HepG2 (cell line): Measurements from ENCODE around the gene CSK. TPM values are rescaled to one million over a fixed set of nuclear protein-coding genes. Genes with fewer than 3 reads are reported as not detected.
A peak's percentile ranks its signal among the peaks of the same experiment; 100 is the strongest.

Experiments used
- ATAC-seq: fragments of 200-7000 bp; cut with Tn5 transposase; 3 replicates; pipeline ENCODE4 v1.9.1; 2020; ENCODE audit warnings: mild to moderate bottlenecking, moderate library complexity
- BruUV-seq: library from RNA; stranded (reverse); fragments of 400-500 nt; replicated peaks from 2 replicates; lab custom pipeline; 2021; lab: Mats Ljungman, UMichigan
- CTCF ChIA-PET: fragments of 300-600 bp; formaldehyde crosslinking; extraction: SDS; loops from one replicate; lab custom pipeline; 2021; ENCODE audit warnings: low total read pairs, inconsistent platforms, low intra/inter-chr PET ratio; lab: Yijun Ruan, JAX
- POLR2A ChIA-PET: fragments of 350-600 bp; sonication (Branson Sonifier 250); formaldehyde crosslinking; loops from one replicate; lab custom pipeline; 2020; ENCODE audit warnings: antibody characterized with exemption, inconsistent platforms; lab: Yijun Ruan, JAX
- DNase-seq: peaks from one replicate; pipeline ENCODE4 v3.0.0-alpha.2; 2015; ENCODE audit warnings: low spot score
- FAIRE-seq: peaks from 3 replicates; lab custom pipeline; 2011; peaks lifted over from hg19 to GRCh38; lab: Jason Lieb, UNC
- H2AFZ ChIP-seq: one replicate; pipeline ENCODE4 v1.6.1; 2011; ENCODE audit warnings: low read length, inconsistent platforms
- H3K27ac ChIP-seq: fragments of 300-600 bp; 3 replicates; pipeline ENCODE4 v1.8.0; 2011; ENCODE audit warnings: mixed run types, mild to moderate bottlenecking, mixed read lengths, low read length, inconsistent platforms; ENCODE audit not compliant: insufficient read depth; ENCODE audit errors: extremely low read length
- H3K27me3 ChIP-seq, 2 experiments: fragments of 200-600 bp in 1 of 2; 2 replicates in 1 of 2; 3 replicates in 1 of 2; pipeline versions ENCODE4 v1.6.0 to v1.8.0; 2011; ENCODE audit warnings: low read length in 2 of 2, mild to moderate bottlenecking in 2 of 2, moderate library complexity in 2 of 2, inconsistent platforms in 1 of 2; ENCODE audit not compliant: insufficient read depth in 2 of 2, control insufficient read depth in 1 of 2
- H3K36me3 ChIP-seq, 2 experiments: fragments of 200-600 bp in 1 of 2; replicated peaks in 1 of 2; 2 replicates in 1 of 2; 3 replicates in 1 of 2; pipeline versions ENCODE4 v1.5.1 to v1.8.0; 2011; ENCODE audit warnings: low read length in 2 of 2, inconsistent platforms in 1 of 2; ENCODE audit not compliant: insufficient read depth in 2 of 2, control insufficient read depth in 1 of 2
- H3K4me1 ChIP-seq: 2 replicates; pipeline ENCODE4 v1.5.1; 2012; ENCODE audit warnings: low read length, inconsistent platforms; ENCODE audit not compliant: insufficient read depth
- H3K4me2 ChIP-seq: 2 replicates; pipeline ENCODE4 v1.6.0; 2011; ENCODE audit warnings: low read depth, low read length, inconsistent platforms
- H3K4me3 ChIP-seq, 3 experiments: fragments of 200-600 bp in 1 of 3; sonication (generic), shearing (Covaris generic) in 1 of 3; replicated peaks in 1 of 3; 2 replicates each; pipeline ENCODE4 v1.5.1; 2011 to 2016; ENCODE audit warnings: low read length in 3 of 3, inconsistent platforms in 2 of 3, low read depth in 2 of 3, mild to moderate bottlenecking in 2 of 3, control low read depth in 1 of 3, mixed read lengths in 1 of 3; ENCODE audit not compliant: insufficient read depth in 1 of 3
- H3K79me2 ChIP-seq: one replicate; pipeline ENCODE4 v1.6.1; 2011; ENCODE audit warnings: low read length, inconsistent platforms; ENCODE audit not compliant: insufficient read depth
- H3K9ac ChIP-seq: 2 replicates; pipeline ENCODE4 v1.6.0; 2011; ENCODE audit warnings: mild to moderate bottlenecking, low read depth, low read length, inconsistent platforms; ENCODE audit not compliant: insufficient read depth
- H3K9me3 ChIP-seq: 2 replicates; pipeline ENCODE4 v1.5.1; 2012; ENCODE audit warnings: mild to moderate bottlenecking, low read length
- H4K20me1 ChIP-seq: 2 replicates; pipeline ENCODE4 v1.6.0; 2011; ENCODE audit warnings: inconsistent platforms, mild to moderate bottlenecking, low read length, moderate library complexity; ENCODE audit not compliant: insufficient read depth
- HDAC6 ChIP-seq: fragments of 200-600 bp; sonication (generic); IDR thresholded peaks from 2 replicates; pipeline ENCODE4 v1.7.0; 2017; ENCODE audit warnings: mild to moderate bottlenecking, antibody characterized with exemption, low read length, low read depth
- STAG1 ChIP-seq: sonication (generic); formaldehyde crosslinking; IDR thresholded peaks from 2 replicates; pipeline ENCODE4 v1.4.0; 2020; ENCODE audit warnings: missing genetic modification reagents
- ZFP90 ChIP-seq: sonication (generic); formaldehyde crosslinking; IDR thresholded peaks from 2 replicates; pipeline ENCODE4 v1.8.0; 2022; ENCODE audit warnings: missing genetic modification reagents, mild to moderate bottlenecking, inconsistent platforms, borderline replicate concordance
- ZNF629 ChIP-seq: sonication (generic); formaldehyde crosslinking; conservative IDR thresholded peaks from 2 replicates; pipeline ENCODE4 v1.5.0; 2020; ENCODE audit warnings: missing genetic modification reagents
- WGBS: methylation state at CpG from one replicate; pipeline ENCODE4 v1.1.6; 2017; ENCODE audit warnings: low lambda C conversion rate; 5-methylcytosine and 5-hydroxymethylcytosine counted together
- in situ Hi-C: cut with HindIII; loops from 2 replicates; pipeline ENCODE4 v1.10.0; 2017; ENCODE audit warnings: low pct_unique_long_range_greater_than_20kb; ENCODE audit not compliant: extremely low pct_ligation_motif_present
- intact Hi-C: fragments of 100-400 bp; cut with micrococcal nuclease; formaldehyde crosslinking; loops from one replicate; pipeline ENCODE4 v1.10.0; 2022; ENCODE audit not compliant: unreplicated experiment
- polyA plus RNA-seq, 8 experiments: library from polyadenylated mRNA; depleted of rRNA in 3 of 8; stranded (reverse) in 7 of 8; unstranded in 1 of 8; fragments of >200 nt; fragmentation: Illumina TruSeq in 4 of 8; extraction: Trizol in 4 of 8; gene quantifications; 2 replicates each; pipeline versions ENCODE4 v1.2.1 to v1.2.3, GENCODE V29; 2011 to 2016; ENCODE audit warnings: low read depth in 4 of 8, missing spikeins in 1 of 8, mixed read lengths in 1 of 8; ENCODE audit not compliant: insufficient read depth in 1 of 8
- total RNA-seq, 5 experiments: library from RNA; depleted of rRNA; stranded (reverse); fragments of >200 nt; fragmentation: Illumina TruSeq; extraction: Trizol; gene quantifications; 2 replicates each; pipeline ENCODE4 v1.2.3, GENCODE V29; 2016; ENCODE audit warnings: low read depth in 1 of 5
- TF ChIP-seq, protein P1 (sequence below): sonication (generic); formaldehyde crosslinking; IDR thresholded peaks from 2 replicates; pipeline ENCODE4 v1.5.0; 2020; ENCODE audit warnings: mild to moderate bottlenecking, missing genetic modification reagents, moderate library complexity
- TF ChIP-seq, protein P2 (sequence below): sonication (generic); formaldehyde crosslinking; IDR thresholded peaks from 2 replicates; pipeline ENCODE4 v1.8.1; 2022; ENCODE audit warnings: low read depth, mild to moderate bottlenecking, missing genetic modification reagents

CSK gene
- total and polyA plus RNA-seq, 2 of the 13 experiments (the other 11 are each of a cell fraction or from before 2014, with no cell fraction given), result 12.5 to 21.3 TPM

DNA sequence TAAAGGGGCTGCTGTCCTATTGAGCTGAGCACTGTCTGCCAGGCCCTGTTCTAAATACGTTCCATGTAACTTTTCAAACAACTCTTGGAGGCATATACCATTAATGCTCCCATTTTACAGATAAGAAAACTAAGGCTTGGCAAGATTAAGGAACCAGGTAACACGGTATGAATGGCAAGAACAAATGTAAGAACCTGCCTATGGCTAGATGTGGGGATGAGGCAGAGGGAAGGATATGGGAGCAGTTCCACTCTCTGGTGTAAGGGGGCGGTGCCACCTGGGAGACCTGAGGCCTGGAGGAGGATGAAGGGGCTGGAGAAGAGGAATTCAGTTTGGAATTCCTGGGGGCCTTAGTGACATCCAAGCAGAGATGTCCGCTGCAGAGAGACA is 27.0 kb downstream of the CSK start:
- no peaks in the 10 kb centered on the region for H3K79me2 ChIP-seq
- no peak for TF ChIP-seq HDAC6
- peak; percentile 31; the same call in 1 of the 2 replicates for TF ChIP-seq STAG1 (CRISPR knock-in tag)
- TF ChIP-seq, protein P1, sequence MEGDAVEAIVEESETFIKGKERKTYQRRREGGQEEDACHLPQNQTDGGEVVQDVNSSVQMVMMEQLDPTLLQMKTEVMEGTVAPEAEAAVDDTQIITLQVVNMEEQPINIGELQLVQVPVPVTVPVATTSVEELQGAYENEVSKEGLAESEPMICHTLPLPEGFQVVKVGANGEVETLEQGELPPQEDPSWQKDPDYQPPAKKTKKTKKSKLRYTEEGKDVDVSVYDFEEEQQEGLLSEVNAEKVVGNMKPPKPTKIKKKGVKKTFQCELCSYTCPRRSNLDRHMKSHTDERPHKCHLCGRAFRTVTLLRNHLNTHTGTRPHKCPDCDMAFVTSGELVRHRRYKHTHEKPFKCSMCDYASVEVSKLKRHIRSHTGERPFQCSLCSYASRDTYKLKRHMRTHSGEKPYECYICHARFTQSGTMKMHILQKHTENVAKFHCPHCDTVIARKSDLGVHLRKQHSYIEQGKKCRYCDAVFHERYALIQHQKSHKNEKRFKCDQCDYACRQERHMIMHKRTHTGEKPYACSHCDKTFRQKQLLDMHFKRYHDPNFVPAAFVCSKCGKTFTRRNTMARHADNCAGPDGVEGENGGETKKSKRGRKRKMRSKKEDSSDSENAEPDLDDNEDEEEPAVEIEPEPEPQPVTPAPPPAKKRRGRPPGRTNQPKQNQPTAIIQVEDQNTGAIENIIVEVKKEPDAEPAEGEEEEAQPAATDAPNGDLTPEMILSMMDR (CRISPR knock-in tag), result peak; percentile 25; the same call in 1 of the 2 replicates
- TF ChIP-seq ZFP90, result no peak
- TF ChIP-seq ZNF629 (CRISPR knock-in tag), result peak; percentile 78
- TF ChIP-seq, all 625 proteins: peak for 3
- H3K9me3 ChIP-seq, result no peaks in the 10 kb centered on the region
- no peak overlapping the region for H3K27ac ChIP-seq
- no peaks in the 10 kb centered on the region; a peak in 3 of 5 replicates for H3K36me3 ChIP-seq
- no peak overlapping the region for H3K4me3 ChIP-seq
- ATAC-seq (peak; percentile 78), DNase-seq (no peak), FAIRE-seq (no peak)
- H3K4me2 ChIP-seq, result peak overlapping the region; percentile 53; the same call in 1 of the 2 replicates
- intact Hi-C loops, result no loop called here
- CTCF ChIA-PET, result no interaction called here
- no TSS peak for BruUV-seq
- 31% methylated on average over 4 of the region's 4 CpGs for WGBS
- peaks cover 10% of the 10 kb centered on the region for H3K4me1 ChIP-seq
- H3K27me3 ChIP-seq, result peaks cover 0 to 8% of the 10 kb centered on the region in 2 experiments; a peak in 2 of 5 replicates
- POLR2A ChIA-PET, result no interaction called here
- no peak overlapping the region for H3K9ac ChIP-seq
- no peaks in the 10 kb centered on the region for H4K20me1 ChIP-seq
- in situ Hi-C loops, result no loop called here
- H2AFZ ChIP-seq, result no peak overlapping the region

DNA sequence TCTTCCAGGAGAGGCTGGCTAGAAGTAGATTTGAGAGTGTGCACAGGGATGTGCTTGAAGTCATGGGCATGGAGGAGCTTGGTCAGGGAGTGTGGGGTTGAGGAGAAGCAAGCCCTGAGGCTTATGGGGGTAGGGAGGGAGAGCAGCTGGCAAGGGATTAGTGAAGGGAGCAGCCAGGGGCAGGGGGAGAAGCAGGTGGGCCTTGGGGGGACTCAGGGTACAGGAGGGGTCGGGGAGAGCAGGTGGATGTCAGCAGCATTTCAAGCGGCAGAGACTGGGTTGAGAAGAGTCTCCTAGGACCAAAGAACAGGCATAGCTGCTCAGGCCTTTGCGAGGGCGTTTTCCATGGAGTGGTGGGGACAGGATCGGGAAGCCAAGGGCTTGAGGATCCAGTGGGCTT is 27.4 kb downstream of the CSK start:
- in situ Hi-C loops, result no loop called here
- Histone ChIP-seq H3K27me3 (peaks cover 0 to 8% of the 10 kb centered on the region in 2 experiments; a peak in 2 of 5 replicates), H3K36me3 (no peaks in the 10 kb centered on the region; a peak in 1 of 5 replicates), H3K79me2 (no peaks in the 10 kb centered on the region), H3K4me1 (peaks cover 10% of the 10 kb centered on the region), H4K20me1 (no peaks in the 10 kb centered on the region), H3K9ac (no peak overlapping the region), H3K4me3 (no peak overlapping the region), H3K4me2 (no peak overlapping the region), H3K27ac (no peak overlapping the region), H3K9me3 (no peaks in the 10 kb centered on the region), H2AFZ (no peak overlapping the region)
- FAIRE-seq (no peak), ATAC-seq (peak; percentile 13), DNase-seq (no peak)
- 14% methylated on average over 5 of the region's 5 CpGs for WGBS
- BruUV-seq, result no TSS peak
- TF ChIP-seq, protein P2, sequence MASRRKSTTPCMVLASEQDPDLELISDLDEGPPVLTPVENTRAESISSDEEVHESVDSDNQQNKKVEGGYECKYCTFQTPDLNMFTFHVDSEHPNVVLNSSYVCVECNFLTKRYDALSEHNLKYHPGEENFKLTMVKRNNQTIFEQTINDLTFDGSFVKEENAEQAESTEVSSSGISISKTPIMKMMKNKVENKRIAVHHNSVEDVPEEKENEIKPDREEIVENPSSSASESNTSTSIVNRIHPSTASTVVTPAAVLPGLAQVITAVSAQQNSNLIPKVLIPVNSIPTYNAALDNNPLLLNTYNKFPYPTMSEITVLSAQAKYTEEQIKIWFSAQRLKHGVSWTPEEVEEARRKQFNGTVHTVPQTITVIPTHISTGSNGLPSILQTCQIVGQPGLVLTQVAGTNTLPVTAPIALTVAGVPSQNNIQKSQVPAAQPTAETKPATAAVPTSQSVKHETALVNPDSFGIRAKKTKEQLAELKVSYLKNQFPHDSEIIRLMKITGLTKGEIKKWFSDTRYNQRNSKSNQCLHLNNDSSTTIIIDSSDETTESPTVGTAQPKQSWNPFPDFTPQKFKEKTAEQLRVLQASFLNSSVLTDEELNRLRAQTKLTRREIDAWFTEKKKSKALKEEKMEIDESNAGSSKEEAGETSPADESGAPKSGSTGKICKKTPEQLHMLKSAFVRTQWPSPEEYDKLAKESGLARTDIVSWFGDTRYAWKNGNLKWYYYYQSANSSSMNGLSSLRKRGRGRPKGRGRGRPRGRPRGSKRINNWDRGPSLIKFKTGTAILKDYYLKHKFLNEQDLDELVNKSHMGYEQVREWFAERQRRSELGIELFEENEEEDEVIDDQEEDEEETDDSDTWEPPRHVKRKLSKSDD (CRISPR knock-in tag), result no peak
- CTCF ChIA-PET, result no interaction called here
- intact Hi-C loops, result no loop called here
- POLR2A ChIA-PET, result no interaction called here
